Endothelial cell of umbilical vein (primary cell): Measurements from ENCODE around the gene GPR78. TPM values are rescaled to one million over a fixed set of nuclear protein-coding genes. Genes with fewer than 3 reads are reported as not detected.

Experiments used
- BruUV-seq: library from RNA; stranded (reverse); fragments of 400-500 nt; replicated peaks from 2 replicates; lab custom pipeline; 2021; lab: Mats Ljungman, UMichigan
- CTCF ChIA-PET: fragments of 300-600, 350-600 bp; sonication (Branson Sonifier 250); formaldehyde crosslinking; loops from one replicate; lab custom pipeline; 2021; ENCODE audit warnings: antibody characterized with exemption, inconsistent platforms; lab: Charles Lee
- POLR2A ChIA-PET: fragments of 300-600, 350-600 bp; sonication (Branson Sonifier 250); formaldehyde crosslinking; loops from one replicate; lab custom pipeline; 2021; ENCODE audit warnings: antibody characterized with exemption, inconsistent platforms; lab: Charles Lee
- DNase-seq: peaks from one replicate; pipeline ENCODE4 v3.0.0-alpha.2; 2011; ENCODE audit warnings: low read depth, low spot score
- FAIRE-seq: peaks from 2 replicates; lab custom pipeline; 2011; peaks lifted over from hg19 to GRCh38; lab: Jason Lieb, UNC
- H2AFZ ChIP-seq: 2 replicates; pipeline ENCODE4 v1.6.0; 2012; ENCODE audit warnings: low read depth, low read length, control low read depth, inconsistent platforms
- H3K27ac ChIP-seq: 2 replicates; pipeline ENCODE4 v1.5.1; 2011; ENCODE audit warnings: low read depth, mild to moderate bottlenecking, control low read depth, low read length, moderate library complexity; ENCODE audit not compliant: insufficient read depth
- H3K27me3 ChIP-seq, 2 experiments: 2 replicates each; pipeline versions ENCODE4 v1.6.0 to v1.6.1; 2011; ENCODE audit warnings: low read length in 2 of 2, mixed read lengths in 1 of 2; ENCODE audit not compliant: control insufficient read depth in 2 of 2, insufficient read depth in 2 of 2
- H3K36me3 ChIP-seq, 2 experiments: 2 replicates in 1 of 2; 3 replicates in 1 of 2; pipeline ENCODE4 v1.5.1; 2011; ENCODE audit warnings: low read length in 2 of 2, mild to moderate bottlenecking in 1 of 2, moderate library complexity in 1 of 2; ENCODE audit not compliant: control insufficient read depth in 2 of 2, insufficient read depth in 2 of 2; ENCODE audit errors: extremely low read depth in 1 of 2
- H3K4me1 ChIP-seq: 3 replicates; pipeline ENCODE4 v1.5.1; 2011; ENCODE audit warnings: mild to moderate bottlenecking, low read length; ENCODE audit not compliant: control insufficient read depth, insufficient read depth; ENCODE audit errors: extremely low read depth
- H3K4me2 ChIP-seq: 2 replicates; pipeline ENCODE4 v1.6.1; 2011; ENCODE audit warnings: low read length, control low read depth, mixed read lengths; ENCODE audit not compliant: insufficient read depth
- H3K4me3 ChIP-seq, 3 experiments: fragments of 200-600 bp in 1 of 3; sonication (generic), shearing (Covaris generic) in 1 of 3; replicated peaks in 1 of 3; 2 replicates each; pipeline ENCODE4 v1.5.1; 2011 to 2016; ENCODE audit warnings: control low read depth in 3 of 3, low read length in 3 of 3, mild to moderate bottlenecking in 2 of 3, inconsistent platforms in 1 of 3, low read depth in 1 of 3, moderate library complexity in 1 of 3; ENCODE audit not compliant: insufficient read depth in 1 of 3
- H3K79me2 ChIP-seq: 2 replicates; pipeline ENCODE4 v1.6.0; 2012; ENCODE audit warnings: low read length, inconsistent platforms; ENCODE audit not compliant: control insufficient read depth, insufficient read depth
- H3K9ac ChIP-seq: replicated peaks from 2 replicates; pipeline ENCODE3; 2011; ENCODE audit warnings: low read length, control low read depth; ENCODE audit not compliant: insufficient read depth; ENCODE audit errors: extremely low read depth
- H3K9me1 ChIP-seq: replicated peaks from 3 replicates; pipeline ENCODE4 v1.6.0; 2011; ENCODE audit warnings: mild to moderate bottlenecking, low read length; ENCODE audit not compliant: control insufficient read depth, insufficient read depth; ENCODE audit errors: extremely low read depth
- H3K9me3 ChIP-seq: replicated peaks from 2 replicates; pipeline ENCODE4 v1.5.1; 2012; ENCODE audit warnings: low read length, inconsistent platforms; ENCODE audit not compliant: control insufficient read depth, insufficient read depth
- H4K20me1 ChIP-seq: replicated peaks from 2 replicates; pipeline ENCODE3; 2011; ENCODE audit warnings: mild to moderate bottlenecking, low read length; ENCODE audit not compliant: control insufficient read depth, insufficient read depth; ENCODE audit errors: extremely low read depth
- CTCF ChIP-seq, 2 donors: IDR thresholded peaks; 1 replicate in 1 of 2; 2 replicates in 1 of 2; pipeline ENCODE4 v1.5.1; 2011; ENCODE audit warnings: low read length in 2 of 2, mild to moderate bottlenecking in 2 of 2, moderate library complexity in 2 of 2, control low read depth in 1 of 2, inconsistent platforms in 1 of 2, low read depth in 1 of 2; ENCODE audit not compliant: insufficient read depth in 1 of 2; ENCODE audit errors: extremely low read depth in 1 of 2
- EZH2 ChIP-seq: IDR thresholded peaks from 2 replicates; pipeline ENCODE4 v1.6.1; 2012; ENCODE audit warnings: borderline replicate concordance, low read depth, mild to moderate bottlenecking, moderate library complexity, low read length, inconsistent platforms; ENCODE audit not compliant: severe bottlenecking
- FOS ChIP-seq: IDR thresholded peaks from 2 replicates; pipeline ENCODE4 v1.6.1; 2011; ENCODE audit warnings: mild to moderate bottlenecking, low read length, moderate library complexity, borderline replicate concordance; ENCODE audit not compliant: insufficient read depth
- GATA2 ChIP-seq: IDR thresholded peaks from 2 replicates; pipeline ENCODE4 v1.7.0; 2011; ENCODE audit warnings: low read depth, mild to moderate bottlenecking, moderate library complexity, mixed read lengths, low read length; ENCODE audit not compliant: insufficient read length, insufficient read depth
- JUN ChIP-seq: IDR thresholded peaks from 2 replicates; pipeline ENCODE4 v1.6.1; 2011; ENCODE audit warnings: borderline replicate concordance, low read depth; ENCODE audit not compliant: insufficient read length, insufficient read depth
- MYC ChIP-seq: IDR thresholded peaks from one replicate; pipeline ENCODE4 v1.6.1; 2011; ENCODE audit warnings: mild to moderate bottlenecking, low read depth, low read length
- POLR2A ChIP-seq: IDR thresholded peaks from 2 replicates; pipeline ENCODE4 v1.6.1; 2012; ENCODE audit warnings: low read depth, mild to moderate bottlenecking, control low read depth, low read length
- POLR2AphosphoS5 ChIP-seq: IDR thresholded peaks from 2 replicates; pipeline ENCODE4 v1.6.1; 2012; ENCODE audit warnings: low read depth, mild to moderate bottlenecking, control low read depth, low read length, moderate library complexity; ENCODE audit not compliant: insufficient read depth
- dilution Hi-C: fragments of 300-500 bp; cut with MboI; formaldehyde crosslinking; loops from one replicate; pipeline ENCODE4 v1.15.0; 2019; ENCODE audit warnings: low sequenced_read_pairs; ENCODE audit not compliant: extremely low pct_ligation_motif_present
- intact Hi-C: fragments of 100-400 bp; cut with micrococcal nuclease; formaldehyde crosslinking; loops from one replicate; pipeline ENCODE4 v1.10.0; 2022
- polyA plus RNA-seq, 4 experiments: library from polyadenylated mRNA; depleted of rRNA in 3 of 4; stranded (reverse) in 3 of 4; unstranded in 1 of 4; fragments of >200 nt; gene quantifications; 2 replicates each; pipeline versions ENCODE4 v1.2.1 to v1.2.3, GENCODE V29; 2011 to 2012; ENCODE audit warnings: missing spikeins in 1 of 4
- total RNA-seq: library from RNA; stranded (reverse); gene quantifications from 2 replicates; pipeline ENCODE4 v1.2.3, GENCODE V29; 2021
- TF ChIP-seq, protein P1 (sequence below): IDR thresholded peaks from 2 replicates; pipeline ENCODE4 v1.6.1; 2011; ENCODE audit not compliant: insufficient read depth, insufficient read length

The GPR78 gene
- total and polyA plus RNA-seq, 2 donors (not counting 3 experiments of a cell fraction or from before 2014, with no cell fraction given): not detected

DNA sequence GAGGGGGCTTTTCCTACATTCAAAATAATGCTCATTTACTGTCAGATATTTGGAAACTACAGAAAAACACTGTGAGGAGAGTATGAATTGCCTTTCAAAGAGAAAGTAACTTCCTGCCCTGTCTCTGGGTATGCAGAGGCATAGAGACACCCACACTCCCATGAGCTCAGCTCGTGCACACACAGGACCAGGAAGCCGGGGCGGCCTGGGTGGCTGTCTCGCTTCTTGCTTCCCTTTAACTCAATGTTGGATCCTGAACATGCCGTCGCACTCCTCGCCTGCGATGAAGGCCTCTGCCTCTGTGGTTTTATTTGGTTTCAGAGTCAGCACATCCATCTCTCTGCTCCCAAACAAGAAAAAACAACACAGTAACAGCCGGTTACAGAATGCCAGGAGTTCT is 40.1 kb upstream of the GPR78 start:
- no peak for DNase-seq
- Histone ChIP-seq H3K4me3 (no peak overlapping the region), H3K9me3 (no peaks in the 10 kb centered on the region), H3K9me1 (no peaks in the 10 kb centered on the region), H3K4me2 (no peak overlapping the region), H3K27ac (no peak overlapping the region), H3K4me1 (no peaks in the 10 kb centered on the region), H3K36me3 (no peaks in the 10 kb centered on the region), H3K79me2 (no peaks in the 10 kb centered on the region), H3K9ac (no peak overlapping the region), H3K27me3 (no peaks in the 10 kb centered on the region), H4K20me1 (no peaks in the 10 kb centered on the region), H2AFZ (no peak overlapping the region)
- POLR2A ChIA-PET: no interaction called here
- intact Hi-C loops (no loop called here), dilution Hi-C loops (no loop called here)
- no peak for FAIRE-seq
- no TSS peak for BruUV-seq
- CTCF ChIA-PET: no interaction called here
- TF ChIP-seq JUN: no peak
- no peak for TF ChIP-seq GATA2
- TF ChIP-seq CTCF (IDR thresholded peaks at IDR 0.05; ENCODE audit: extremely low read depth in 1 of 2, insufficient read depth in 1 of 2, low read depth in 1 of 2, low read length in 2 of 2): no peak
- no peak for TF ChIP-seq FOS
- TF ChIP-seq EZH2: no peak
- TF ChIP-seq POLR2A: no peak
- no peak for TF ChIP-seq MYC
- TF ChIP-seq POLR2AphosphoS5: no peak
- TF ChIP-seq, protein P1, sequence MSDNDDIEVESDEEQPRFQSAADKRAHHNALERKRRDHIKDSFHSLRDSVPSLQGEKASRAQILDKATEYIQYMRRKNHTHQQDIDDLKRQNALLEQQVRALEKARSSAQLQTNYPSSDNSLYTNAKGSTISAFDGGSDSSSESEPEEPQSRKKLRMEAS: no peak
